CD4-positive, alpha-beta T cell treated with Interleukin-4 for 4 hours (primary cell): Measurements from ENCODE around the gene GOLGB1.
A peak's percentile ranks its signal among the peaks of the same experiment; 100 is the strongest.
"Not testable (repeated sequence)": the region's sequence is repeated elsewhere in the genome, so short reads cannot be mapped to it uniquely, and the experiment has no call there.

ENCODE experiments used
- DNase-seq: peaks from one replicate; pipeline ENCODE4 v3.0.0-alpha.2; 2020

The GOLGB1 gene

GRCh38 chr3:121747976-121748375 lies 1.6 kb downstream of the GOLGB1 start:
- DNase-seq: no peak

- DNase-seq: not testable (repeated sequence)
Observed at GRCh38 chr3:121743106-121743505, 6.4 kb downstream of the GOLGB1 start.

- DNase-seq: no peak
Observed at GRCh38 chr3:121740896-121741295, 8.6 kb downstream of the GOLGB1 start.

- DNase-seq: no peak
Observed at GRCh38 chr3:121739902-121740301, 9.6 kb downstream of the GOLGB1 start.

- no peak for DNase-seq
Observed at GRCh38 chr3:121737644-121738043, 11.9 kb downstream of the GOLGB1 start.

- DNase-seq: peak; percentile 14
Observed at GRCh38 chr3:121736112-121736511, 13.4 kb downstream of the GOLGB1 start.

GRCh38 chr3:121735047-121735696 lies 14.4 kb downstream of the GOLGB1 start:
- no peak for DNase-seq

- no peak for DNase-seq
Observed at GRCh38 chr3:121730940-121731687, 18.4 kb downstream of the GOLGB1 start.

GRCh38 chr3:121724130-121724529 lies 25.4 kb downstream of the GOLGB1 start:
- no peak for DNase-seq

GRCh38 chr3:121723485-121723884 lies 26.1 kb downstream of the GOLGB1 start:
- DNase-seq: no peak

GRCh38 chr3:121722411-121722810 lies 27.1 kb downstream of the GOLGB1 start:
- no peak for DNase-seq

- DNase-seq: no peak
Observed at GRCh38 chr3:121720163-121720562, 29.4 kb downstream of the GOLGB1 start.

- DNase-seq: no peak
Observed at GRCh38 chr3:121719423-121719822, 30.1 kb downstream of the GOLGB1 start.

GRCh38 chr3:121718205-121718846 lies 31.2 kb downstream of the GOLGB1 start:
- peak; percentile 34 for DNase-seq

GRCh38 chr3:121710347-121710746 lies 39.2 kb downstream of the GOLGB1 start:
- no peak for DNase-seq

GRCh38 chr3:121707531-121708273 lies 41.8 kb downstream of the GOLGB1 start:
- no peak for DNase-seq

GRCh38 chr3:121705541-121705940 lies 44.0 kb downstream of the GOLGB1 start:
- DNase-seq: no peak

- DNase-seq: no peak
Observed at GRCh38 chr3:121703973-121704372, 45.6 kb downstream of the GOLGB1 start.

- DNase-seq: no peak
Observed at GRCh38 chr3:121698901-121699300, 50.6 kb downstream of the GOLGB1 start.

- no peak for DNase-seq
Observed at GRCh38 chr3:121698476-121698875, 51.1 kb downstream of the GOLGB1 start.

- DNase-seq: no peak
Observed at GRCh38 chr3:121696186-121696585, 53.4 kb downstream of the GOLGB1 start.

- DNase-seq: no peak
Observed at GRCh38 chr3:121692010-121692699, 57.4 kb downstream of the GOLGB1 start.
